SK-N-SH treated with all-trans-retinoic acid at 6 μM for 48 hours (cell line): ENCODE data around the gene CMTR2.

Experiments used
- CSDC2 ChIP-seq: fragments of 250-450 bp; sonication (Bioruptor Pico); IDR thresholded peaks from 2 replicates; pipeline ENCODE4 v1.5.0; 2020; ENCODE audit warnings: mild to moderate bottlenecking, moderate library complexity
- PATZ1 ChIP-seq: fragments of 250-450 bp; sonication (Bioruptor Pico); IDR thresholded peaks from 2 replicates; pipeline ENCODE4 v1.8.0; 2020; ENCODE audit warnings: mild to moderate bottlenecking, moderate library complexity, borderline replicate concordance
- ZFP3 ChIP-seq: fragments of 250-450 bp; sonication (Bioruptor Pico); IDR thresholded peaks from 2 replicates; pipeline ENCODE4 v1.5.0; 2020; ENCODE audit warnings: mild to moderate bottlenecking, moderate library complexity

DNA sequence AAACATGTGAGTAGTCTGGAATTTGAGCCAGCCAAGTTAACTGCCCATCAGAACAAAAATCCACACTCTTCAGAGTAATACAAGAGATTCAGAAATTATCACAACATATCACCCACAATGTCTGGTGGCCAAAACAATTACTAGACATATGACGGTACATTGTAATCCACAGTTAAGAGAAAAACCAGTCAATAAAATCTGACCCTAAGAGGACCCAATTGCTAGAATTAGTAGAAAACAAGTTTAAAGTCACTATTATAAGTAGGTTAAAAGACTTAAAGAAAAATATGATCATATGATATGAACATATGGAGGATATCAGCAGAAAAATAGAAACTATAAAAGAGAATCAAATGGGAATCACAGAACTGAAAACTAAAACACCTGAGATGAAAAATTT lies 15.8 kb downstream of the CMTR2 start:
- TF ChIP-seq ZFP3 (CRISPR knock-in tag) (no peak), CSDC2 (CRISPR knock-in tag) (no peak), PATZ1 (CRISPR knock-in tag) (no peak)
